Measurements from ENCODE around the gene CTIF.
A peak's percentile ranks its signal among the peaks of the same experiment; 100 is the strongest.

Gene CTIF

GRCh38 chr18:48676346-48676745, 137.5 kb downstream of the CTIF start:
- TF ChIP-seq CTCF (IDR thresholded peaks at IDR 0.05; ENCODE audit: insufficient read depth, missing control alignments): no peak
- DNase-seq (ENCODE audit: insufficient read length, low spot score): no peak
- FAIRE-seq: no peak

GRCh38 chr18:48676756-48677368, 138.0 kb downstream of the CTIF start:
- FAIRE-seq: no peak
- TF ChIP-seq CTCF (IDR thresholded peaks at IDR 0.05; ENCODE audit: insufficient read depth, missing control alignments): peak; percentile 72
- peak; percentile 71 for DNase-seq (ENCODE audit: insufficient read length, low spot score)

GRCh38 chr18:48678237-48679115, 139.6 kb downstream of the CTIF start:
- no peak for TF ChIP-seq CTCF (IDR thresholded peaks at IDR 0.05; ENCODE audit: insufficient read depth, missing control alignments)
- no peak for DNase-seq (ENCODE audit: insufficient read length, low spot score)
- no peak for FAIRE-seq

- TF ChIP-seq CTCF (IDR thresholded peaks at IDR 0.05; ENCODE audit: insufficient read depth, missing control alignments): no peak
- DNase-seq (ENCODE audit: insufficient read length, low spot score) (no peak), FAIRE-seq (no peak)
Observed at GRCh38 chr18:48679236-48679635, 140.4 kb downstream of the CTIF start.

- no peak for TF ChIP-seq CTCF (IDR thresholded peaks at IDR 0.05; ENCODE audit: insufficient read depth, missing control alignments)
- DNase-seq (ENCODE audit: insufficient read length, low spot score) (no peak), FAIRE-seq (no peak)
Observed at GRCh38 chr18:48680339-48681250, 141.8 kb downstream of the CTIF start.

GRCh38 chr18:48682768-48683167, 143.9 kb downstream of the CTIF start:
- no peak for FAIRE-seq
- TF ChIP-seq CTCF (IDR thresholded peaks at IDR 0.05; ENCODE audit: insufficient read depth, missing control alignments): no peak
- no peak for DNase-seq (ENCODE audit: insufficient read length, low spot score)
